Glutamatergic neuron (in vitro differentiated cells): ENCODE measurements around the gene BIK. TPM values are rescaled to one million over a fixed set of nuclear protein-coding genes. Genes with fewer than 3 reads are reported as not detected.

ENCODE experiments used
- DNase-seq: peaks from one replicate; pipeline ENCODE4 v3.0.0; 2022
- H3K27ac Mint-ChIP-seq: one replicate; pipeline ENCODE4 v1.8.0; 2020; ENCODE audit warnings: mild to moderate bottlenecking, mixed read lengths, inconsistent platforms; ENCODE audit not compliant: unreplicated experiment
- H3K27me3 Mint-ChIP-seq: one replicate; pipeline ENCODE4 v1.8.0; 2020; ENCODE audit warnings: mild to moderate bottlenecking, moderate library complexity, mixed read lengths, inconsistent platforms; ENCODE audit not compliant: unreplicated experiment
- H3K36me3 Mint-ChIP-seq: one replicate; pipeline ENCODE4 v1.8.0; 2020; ENCODE audit warnings: mild to moderate bottlenecking, mixed read lengths, inconsistent platforms; ENCODE audit not compliant: unreplicated experiment
- H3K4me1 Mint-ChIP-seq: one replicate; pipeline ENCODE4 v1.8.0; 2020; ENCODE audit warnings: mild to moderate bottlenecking, low read depth, mixed read lengths, inconsistent platforms; ENCODE audit not compliant: unreplicated experiment
- H3K4me3 Mint-ChIP-seq: one replicate; pipeline ENCODE4 v1.8.0; 2020; ENCODE audit warnings: mild to moderate bottlenecking, mixed read lengths, inconsistent platforms; ENCODE audit not compliant: unreplicated experiment
- H3K9me3 Mint-ChIP-seq: one replicate; pipeline ENCODE4 v1.8.0; 2020; ENCODE audit warnings: mild to moderate bottlenecking, moderate library complexity, mixed read lengths, inconsistent platforms; ENCODE audit not compliant: unreplicated experiment
- total RNA-seq: library from RNA; stranded (reverse); fragmentation: NEBNext Ultra II Directional; extraction: Animal tissue kit (Norgen Biotek cat#: 25700); gene quantifications from one replicate; pipeline ENCODE4 v1.2.1, GENCODE V29; 2021; ENCODE audit not compliant: unreplicated experiment
- TF ChIP-seq, protein P1 (sequence below): fragments of 200-600 bp; sonication (generic); IDR thresholded peaks from one replicate; pipeline ENCODE4 v1.5.0; 2021; ENCODE audit not compliant: partially characterized antibody, unreplicated experiment

The BIK gene
- total RNA-seq, 1 donor from 2014 or later: 17.3 TPM

GRCh38 chr22:43128116-43128515 lies 17.6 kb downstream of the BIK start:
- no peak overlapping the region for H3K27ac Mint-ChIP-seq
- H3K36me3 Mint-ChIP-seq: no peaks in the 10 kb centered on the region
- no peak for DNase-seq
- peaks cover 5% of the 10 kb centered on the region for H3K4me1 Mint-ChIP-seq
- TF ChIP-seq, protein P1, sequence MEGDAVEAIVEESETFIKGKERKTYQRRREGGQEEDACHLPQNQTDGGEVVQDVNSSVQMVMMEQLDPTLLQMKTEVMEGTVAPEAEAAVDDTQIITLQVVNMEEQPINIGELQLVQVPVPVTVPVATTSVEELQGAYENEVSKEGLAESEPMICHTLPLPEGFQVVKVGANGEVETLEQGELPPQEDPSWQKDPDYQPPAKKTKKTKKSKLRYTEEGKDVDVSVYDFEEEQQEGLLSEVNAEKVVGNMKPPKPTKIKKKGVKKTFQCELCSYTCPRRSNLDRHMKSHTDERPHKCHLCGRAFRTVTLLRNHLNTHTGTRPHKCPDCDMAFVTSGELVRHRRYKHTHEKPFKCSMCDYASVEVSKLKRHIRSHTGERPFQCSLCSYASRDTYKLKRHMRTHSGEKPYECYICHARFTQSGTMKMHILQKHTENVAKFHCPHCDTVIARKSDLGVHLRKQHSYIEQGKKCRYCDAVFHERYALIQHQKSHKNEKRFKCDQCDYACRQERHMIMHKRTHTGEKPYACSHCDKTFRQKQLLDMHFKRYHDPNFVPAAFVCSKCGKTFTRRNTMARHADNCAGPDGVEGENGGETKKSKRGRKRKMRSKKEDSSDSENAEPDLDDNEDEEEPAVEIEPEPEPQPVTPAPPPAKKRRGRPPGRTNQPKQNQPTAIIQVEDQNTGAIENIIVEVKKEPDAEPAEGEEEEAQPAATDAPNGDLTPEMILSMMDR: no peak
- peaks cover 6% of the 10 kb centered on the region for H3K27me3 Mint-ChIP-seq
- peaks cover under 1% of the 10 kb centered on the region for H3K9me3 Mint-ChIP-seq
- no peak overlapping the region for H3K4me3 Mint-ChIP-seq

DNA sequence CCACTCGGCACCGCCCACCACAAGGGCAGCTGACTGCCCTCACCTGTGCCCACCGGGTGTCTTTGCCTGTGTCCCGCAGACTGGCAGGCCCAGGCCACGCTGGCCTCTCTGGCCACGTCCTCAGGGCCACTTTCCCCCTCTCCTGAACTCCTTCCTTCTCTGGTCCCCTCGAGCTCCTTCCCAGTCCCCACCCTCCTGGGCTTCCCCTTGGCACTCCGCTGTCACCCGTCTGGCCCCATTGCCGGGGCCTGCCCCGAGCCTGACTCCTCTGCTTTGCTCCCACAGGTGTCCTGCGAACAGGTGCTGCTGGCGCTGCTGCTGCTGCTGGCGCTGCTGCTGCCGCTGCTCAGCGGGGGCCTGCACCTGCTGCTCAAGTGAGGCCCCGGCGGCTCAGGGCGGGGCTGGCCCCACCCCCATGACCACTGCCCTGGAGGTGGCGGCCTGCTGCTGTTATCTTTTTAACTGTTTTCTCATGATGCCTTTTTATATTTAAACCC lies 18.4 kb downstream of the BIK start:
- TF ChIP-seq, protein P1: no peak
- Mint-ChIP-seq H3K27me3 (peaks cover 9% of the 10 kb centered on the region), H3K36me3 (no peaks in the 10 kb centered on the region), H3K4me1 (peaks cover 4% of the 10 kb centered on the region), H3K4me3 (no peak overlapping the region), H3K9me3 (peaks cover 2% of the 10 kb centered on the region), H3K27ac (no peak overlapping the region)
- no peak for DNase-seq

- DNase-seq: no peak
- Mint-ChIP-seq H3K9me3 (peaks cover 2% of the 10 kb centered on the region), H3K4me3 (no peak overlapping the region), H3K36me3 (no peaks in the 10 kb centered on the region), H3K4me1 (peaks cover 4% of the 10 kb centered on the region), H3K27me3 (peaks cover 9% of the 10 kb centered on the region), H3K27ac (no peak overlapping the region)
- TF ChIP-seq, protein P1: no peak
Measured at GRCh38 chr22:43129426-43130425, 19.2 kb downstream of the BIK start.

DNA sequence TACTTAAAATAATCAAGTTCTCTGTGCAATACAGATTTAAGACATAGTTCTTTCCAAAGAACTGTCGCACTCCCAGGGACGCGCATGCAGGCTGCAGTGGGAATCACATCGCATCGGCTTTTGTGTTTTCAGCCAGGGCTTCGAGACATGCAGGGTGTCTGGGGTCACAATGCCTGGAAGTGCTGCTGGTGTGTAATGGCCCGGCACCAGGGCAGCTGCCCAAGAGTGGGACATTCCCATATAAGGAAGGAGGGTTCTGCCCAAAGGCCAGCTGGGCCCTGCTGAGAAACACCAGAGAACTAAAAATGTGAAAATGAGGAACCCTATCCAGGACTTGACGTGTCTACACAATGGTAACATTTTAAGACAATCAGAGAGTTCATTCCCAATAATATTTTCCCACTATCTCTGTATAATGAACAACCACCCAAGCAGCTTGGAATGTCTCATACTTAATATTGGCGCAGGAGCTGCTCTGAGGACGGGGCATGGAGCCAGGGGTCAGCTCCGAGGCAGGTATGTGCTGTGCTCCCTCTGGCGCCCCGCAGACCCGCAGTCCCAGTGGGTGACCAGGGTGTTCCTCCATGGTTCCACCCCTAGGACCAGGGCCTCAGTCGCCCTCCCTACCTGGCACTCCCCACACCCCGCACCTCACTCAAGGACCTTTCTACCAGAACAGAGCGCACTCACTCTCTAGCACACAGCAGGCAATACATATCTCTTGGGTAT lies 21.4 kb downstream of the BIK start:
- Mint-ChIP-seq H3K27ac (no peak overlapping the region), H3K9me3 (peaks cover 2% of the 10 kb centered on the region), H3K4me3 (no peak overlapping the region), H3K36me3 (no peaks in the 10 kb centered on the region), H3K27me3 (peaks cover 6% of the 10 kb centered on the region), H3K4me1 (no peaks in the 10 kb centered on the region)
- no peak for DNase-seq
- TF ChIP-seq, protein P1: no peak
